Right lobe of liver (tissue), 6 donors: ENCODE data around the gene HERC4. TPM values are rescaled to one million over a fixed set of nuclear protein-coding genes. Genes with fewer than 3 reads are reported as not detected.

Source experiments
- ATAC-seq, 4 donors: fragments of 200-7000 bp; cut with Tn5 transposase; one replicate each; pipeline ENCODE4 v1.9.1; 2020; ENCODE audit warnings: mild to moderate bottlenecking in 4 of 4, moderate library complexity in 4 of 4
- DNase-seq, 3 donors: peaks; one replicate each; pipeline ENCODE4 v3.0.0-alpha.2; 2020
- H3K27ac ChIP-seq, 3 donors: fragments of 200-600 bp; one replicate each; pipeline ENCODE4 v1.8.0; 2022
- H3K27me3 ChIP-seq, 2 donors: fragments of 200-600 bp; one replicate each; pipeline ENCODE4 v1.8.0; 2022
- H3K36me3 ChIP-seq, 4 donors: fragments of 200-600 bp; sonication (generic) in 1 of 4; one replicate each; pipeline versions ENCODE4 v1.5.1 to v1.8.0; 2017 to 2022; ENCODE audit warnings: control low read depth in 1 of 4
- H3K4me1 ChIP-seq, 4 donors: fragments of 200-600 bp; sonication (generic) in 1 of 4; one replicate each; pipeline versions ENCODE4 v1.5.1 to v1.8.0; 2017 to 2022; ENCODE audit warnings: control low read depth in 1 of 4
- H3K4me3 ChIP-seq, 3 donors: fragments of 200-600 bp; one replicate each; pipeline ENCODE4 v1.8.0; 2022
- H3K9me3 ChIP-seq, 4 donors: fragments of 200-600 bp; sonication (generic) in 1 of 4; one replicate each; pipeline versions ENCODE4 v1.5.1 to v1.8.0; 2017 to 2022; ENCODE audit warnings: control low read depth in 1 of 4
- POLR2A ChIP-seq: fragments of 450-650 bp; IDR thresholded peaks from one replicate; pipeline ENCODE4 v1.6.1; 2017; ENCODE audit warnings: antibody characterized with exemption, mild to moderate bottlenecking
- WGBS: methylation state at CpG from one replicate; pipeline ENCODE4 v1.1.6; 2018; ENCODE audit warnings: low coverage, low lambda C conversion rate; ENCODE audit not compliant: insufficient coverage; ENCODE audit errors: missing lambda C conversion rate; 5-methylcytosine and 5-hydroxymethylcytosine counted together
- intact Hi-C, 2 donors: fragments of 100-400 bp; cut with DNase I; formaldehyde crosslinking; loops; one replicate each; pipeline versions ENCODE4 v1.11.2 to v1.14.1; 2022
- total RNA-seq, 6 experiments: library from RNA; depleted of rRNA in 2 of 6; stranded (reverse); fragments of >200 nt in 2 of 6; fragmentation: NEBNext Ultra II Directional in 3 of 6; extraction: Animal tissue kit (Norgen Biotek cat#: 25700) in 3 of 6; gene quantifications; one replicate each; pipeline versions ENCODE4 v1.1.0 to v1.2.4, GENCODE V29; 2016 to 2023
- TF ChIP-seq, protein P1 (sequence below), 4 donors: fragments of 200-600 bp in 3 of 4; fragments of 450-650 bp in 1 of 4; IDR thresholded peaks; one replicate each; pipeline versions ENCODE4 v1.5.1 to v1.8.0; 2016 to 2022; ENCODE audit warnings: antibody characterized with exemption in 4 of 4, mild to moderate bottlenecking in 2 of 4
- donor health status: DM: no; HTN: yes; CAD: no.
- donor health status: DM: no; HTN: no; CAD: no.
- donor health status: DM: no; HTN: no; CAD: no.
- donor health status: DM: no; HTN: yes; CAD: no.
- donor health status: DM: no; HTN: yes; CAD: no.

HERC4 gene
- total RNA-seq, 6 experiments from 2014 or later: 17.6 to 32.2 (median 26.9) TPM

DNA sequence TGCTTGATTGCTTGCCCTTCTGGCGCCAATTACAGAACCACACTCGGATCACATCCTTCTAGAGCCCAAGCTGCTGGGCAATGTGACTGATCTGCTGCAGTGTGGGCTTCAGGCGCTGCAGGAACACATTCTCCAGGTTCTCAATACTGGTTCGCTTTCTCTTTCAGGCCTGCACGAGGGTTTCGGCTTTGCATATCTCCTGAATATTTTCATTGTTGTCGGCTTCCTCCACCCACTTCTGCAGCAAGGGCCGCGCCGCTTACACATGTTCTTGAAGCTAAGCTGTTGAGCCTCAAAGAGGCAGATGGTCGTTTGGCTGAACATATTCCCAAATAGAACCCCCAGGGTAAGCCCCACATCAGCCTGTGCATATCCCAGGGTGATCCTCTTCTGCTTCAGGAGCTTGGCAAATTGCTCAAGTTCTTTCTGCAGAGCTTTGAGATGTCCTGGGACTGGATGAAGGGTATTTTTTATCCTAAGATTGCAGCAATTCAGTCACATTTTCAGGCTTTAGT lies 64.6 kb downstream of the HERC4 start:
- no peak for ATAC-seq
- no peaks in the 10 kb centered on the region for H3K27me3 ChIP-seq
- WGBS: 94% methylated on average over 7 of the region's 11 CpGs
- H3K36me3 ChIP-seq: peaks cover 0 to 13% (median 0%) of the 10 kb centered on the region in 4 donors
- no peak overlapping the region for H3K4me3 ChIP-seq
- no peak for DNase-seq
- intact Hi-C loops: no loop called here
- no peaks in the 10 kb centered on the region for H3K9me3 ChIP-seq
- H3K27ac ChIP-seq: no peak overlapping the region
- H3K4me1 ChIP-seq: no peaks in the 10 kb centered on the region
- TF ChIP-seq, protein P1, sequence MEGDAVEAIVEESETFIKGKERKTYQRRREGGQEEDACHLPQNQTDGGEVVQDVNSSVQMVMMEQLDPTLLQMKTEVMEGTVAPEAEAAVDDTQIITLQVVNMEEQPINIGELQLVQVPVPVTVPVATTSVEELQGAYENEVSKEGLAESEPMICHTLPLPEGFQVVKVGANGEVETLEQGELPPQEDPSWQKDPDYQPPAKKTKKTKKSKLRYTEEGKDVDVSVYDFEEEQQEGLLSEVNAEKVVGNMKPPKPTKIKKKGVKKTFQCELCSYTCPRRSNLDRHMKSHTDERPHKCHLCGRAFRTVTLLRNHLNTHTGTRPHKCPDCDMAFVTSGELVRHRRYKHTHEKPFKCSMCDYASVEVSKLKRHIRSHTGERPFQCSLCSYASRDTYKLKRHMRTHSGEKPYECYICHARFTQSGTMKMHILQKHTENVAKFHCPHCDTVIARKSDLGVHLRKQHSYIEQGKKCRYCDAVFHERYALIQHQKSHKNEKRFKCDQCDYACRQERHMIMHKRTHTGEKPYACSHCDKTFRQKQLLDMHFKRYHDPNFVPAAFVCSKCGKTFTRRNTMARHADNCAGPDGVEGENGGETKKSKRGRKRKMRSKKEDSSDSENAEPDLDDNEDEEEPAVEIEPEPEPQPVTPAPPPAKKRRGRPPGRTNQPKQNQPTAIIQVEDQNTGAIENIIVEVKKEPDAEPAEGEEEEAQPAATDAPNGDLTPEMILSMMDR (IDR thresholded peaks at IDR 0.05): no peak
- TF ChIP-seq POLR2A: no peak

DNA sequence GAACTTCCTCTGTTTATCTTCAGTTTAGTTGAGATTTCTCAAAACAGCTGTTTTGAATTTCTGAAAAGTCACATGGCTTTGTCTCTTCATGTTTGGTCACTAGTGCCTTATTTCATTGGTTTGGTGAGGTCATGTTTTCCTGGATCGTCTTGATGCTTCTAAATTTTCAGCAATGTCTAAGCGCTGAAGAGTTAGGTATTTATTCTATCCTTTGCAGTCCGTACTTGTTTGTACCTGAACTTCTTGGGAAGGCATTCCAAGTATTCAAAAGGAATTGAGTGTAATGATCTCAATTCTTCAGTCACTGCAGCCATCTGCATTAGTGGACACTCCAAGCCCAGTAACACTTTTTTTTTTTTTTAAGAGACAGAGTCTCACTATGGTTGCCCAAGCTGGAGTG lies 67.7 kb downstream of the HERC4 start:
- no peaks in the 10 kb centered on the region for H3K27me3 ChIP-seq
- no peaks in the 10 kb centered on the region for H3K9me3 ChIP-seq
- H3K36me3 ChIP-seq: peaks cover 0 to 13% (median 0%) of the 10 kb centered on the region in 4 donors
- ATAC-seq: no peak
- intact Hi-C loops: no loop called here
- H3K27ac ChIP-seq: no peak overlapping the region
- no peaks in the 10 kb centered on the region for H3K4me1 ChIP-seq
- no peak for TF ChIP-seq POLR2A
- TF ChIP-seq, protein P1 (IDR thresholded peaks at IDR 0.05): no peak
- DNase-seq: no peak
- WGBS: 87% methylated on average over 3 of the region's 3 CpGs
- no peak overlapping the region for H3K4me3 ChIP-seq

DNA sequence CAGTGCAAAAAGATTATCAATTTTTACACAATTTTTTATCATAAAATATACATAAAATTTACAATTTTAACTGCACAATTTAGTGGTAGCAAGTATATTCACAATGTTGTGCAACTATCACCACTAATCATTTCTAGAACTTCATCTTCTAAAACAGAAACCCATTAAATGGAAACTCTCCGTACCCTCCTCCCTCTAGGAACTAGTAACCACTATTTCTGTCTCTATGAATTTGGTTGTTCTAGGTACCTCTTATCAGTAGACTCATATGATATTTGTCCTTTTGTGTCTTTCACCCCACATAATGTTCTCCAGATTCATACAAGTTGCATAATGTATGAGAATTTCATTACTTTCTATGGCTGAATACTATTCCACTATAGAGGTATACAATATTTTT lies 73.5 kb downstream of the HERC4 start:
- no peaks in the 10 kb centered on the region for H3K9me3 ChIP-seq
- no peak for DNase-seq
- H3K36me3 ChIP-seq: peaks cover 0 to 6% (median 1%) of the 10 kb centered on the region in 4 donors
- intact Hi-C loops: no loop called here
- H3K4me3 ChIP-seq: no peak overlapping the region
- TF ChIP-seq, protein P1 (IDR thresholded peaks at IDR 0.05): no peak
- no peak overlapping the region for H3K27ac ChIP-seq
- ATAC-seq: no peak
- H3K4me1 ChIP-seq: no peaks in the 10 kb centered on the region
- 85% methylated on average over 1 of the region's 1 CpG for WGBS
- H3K27me3 ChIP-seq: no peaks in the 10 kb centered on the region

DNA sequence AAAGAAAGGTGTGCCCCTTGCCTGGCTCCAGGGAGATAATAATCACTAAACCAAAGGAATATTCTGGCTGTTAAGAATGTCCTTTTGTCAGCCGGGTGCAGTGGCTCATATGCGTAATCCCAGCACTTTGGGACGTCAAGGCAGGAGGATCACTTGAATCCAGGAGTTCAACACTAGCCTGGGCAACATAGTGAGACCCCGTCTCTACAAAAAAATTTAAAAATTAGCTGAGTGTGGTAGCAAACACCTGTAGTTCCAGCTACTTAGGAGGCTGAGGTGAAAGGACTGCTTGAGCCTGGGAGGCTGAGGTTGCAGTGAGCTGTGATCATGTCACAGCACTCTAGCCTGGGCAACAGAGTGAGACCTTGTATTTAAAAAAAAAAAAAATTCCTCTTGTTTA lies 74.1 kb downstream of the HERC4 start:
- 92% methylated on average over 2 of the region's 4 CpGs for WGBS
- intact Hi-C loops: no loop called here
- H3K4me3 ChIP-seq: no peak overlapping the region
- ATAC-seq: no peak
- H3K36me3 ChIP-seq: peaks cover 0 to 11% (median 1%) of the 10 kb centered on the region in 4 donors
- H3K4me1 ChIP-seq: no peaks in the 10 kb centered on the region
- H3K27me3 ChIP-seq: no peaks in the 10 kb centered on the region
- H3K27ac ChIP-seq: no peak overlapping the region
- H3K9me3 ChIP-seq: no peaks in the 10 kb centered on the region
- TF ChIP-seq POLR2A: no peak
- TF ChIP-seq, protein P1 (IDR thresholded peaks at IDR 0.05): no peak
- no peak for DNase-seq

DNA sequence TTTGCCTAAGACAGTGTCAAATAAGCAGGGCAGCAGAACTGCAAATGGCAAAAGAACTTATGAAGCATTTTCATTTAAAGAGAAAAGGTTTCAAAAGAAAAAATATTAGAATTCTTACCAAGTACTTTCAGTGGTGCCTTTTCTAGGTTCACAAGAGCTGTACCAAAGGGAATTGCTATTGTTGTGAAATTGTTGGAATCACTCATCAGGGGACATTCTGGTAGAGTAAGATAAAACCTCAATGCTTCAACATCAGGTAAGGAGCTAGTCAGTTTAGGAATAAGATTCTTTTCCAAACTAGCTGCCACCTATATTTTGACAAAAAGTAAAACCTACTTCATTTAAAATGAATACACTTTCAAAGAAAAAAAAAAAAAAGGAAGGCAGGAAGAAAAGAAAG lies 85.0 kb downstream of the HERC4 start:
- no peak for ATAC-seq
- H3K4me1 ChIP-seq: no peaks in the 10 kb centered on the region
- peaks cover 0 to 50% (median 8%) of the 10 kb centered on the region in 4 donors for H3K36me3 ChIP-seq
- no peaks in the 10 kb centered on the region for H3K9me3 ChIP-seq
- DNase-seq: no peak
- H3K27ac ChIP-seq: no peak overlapping the region
- intact Hi-C loops: no loop called here
- TF ChIP-seq, protein P1 (IDR thresholded peaks at IDR 0.05): no peak
- no peak for TF ChIP-seq POLR2A
- H3K27me3 ChIP-seq: no peaks in the 10 kb centered on the region
- no peak overlapping the region for H3K4me3 ChIP-seq
